ENCODE results near the gene RNF121.

The RNF121 gene

GRCh38 chr11:71987521-71987920, 58.7 kb downstream of the RNF121 start:
- DNase-seq (ENCODE audit: low read depth in 2 of 3, low spot score in 1 of 3) = no peak

GRCh38 chr11:71988050-71988449, 59.2 kb downstream of the RNF121 start:
- no peak for DNase-seq (ENCODE audit: low read depth in 2 of 3, low spot score in 1 of 3)

GRCh38 chr11:71990701-71991100, 61.9 kb downstream of the RNF121 start:
- no peak for DNase-seq (ENCODE audit: low read depth in 2 of 3, low spot score in 1 of 3)

- DNase-seq (ENCODE audit: low read depth in 2 of 3, low spot score in 1 of 3) = no peak
Measured at GRCh38 chr11:71991494-71991893, 62.6 kb downstream of the RNF121 start.

GRCh38 chr11:71992136-71992730, 63.4 kb downstream of the RNF121 start:
- no peak for DNase-seq (ENCODE audit: low read depth in 2 of 3, low spot score in 1 of 3)

GRCh38 chr11:71994786-71995185, 65.9 kb downstream of the RNF121 start:
- DNase-seq (ENCODE audit: low read depth in 2 of 3, low spot score in 1 of 3) = no peak

GRCh38 chr11:71995726-71996291, 67.0 kb downstream of the RNF121 start:
- DNase-seq (ENCODE audit: low read depth in 2 of 3, low spot score in 1 of 3) = no peak

- no peak for DNase-seq (ENCODE audit: low read depth in 2 of 3, low spot score in 1 of 3)
Measured at GRCh38 chr11:71996517-71996916, 67.7 kb downstream of the RNF121 start.

GRCh38 chr11:71996946-71997345, 68.1 kb downstream of the RNF121 start:
- DNase-seq (ENCODE audit: low read depth in 2 of 3, low spot score in 1 of 3) = no peak

GRCh38 chr11:71997594-71997993, 68.7 kb downstream of the RNF121 start:
- DNase-seq (ENCODE audit: low read depth in 2 of 3, low spot score in 1 of 3) = no peak

- no peak for DNase-seq (ENCODE audit: low read depth in 2 of 3, low spot score in 1 of 3)
Measured at GRCh38 chr11:71998061-71998460, 69.2 kb downstream of the RNF121 start.

- DNase-seq (ENCODE audit: low read depth in 2 of 3, low spot score in 1 of 3) = no peak
Measured at GRCh38 chr11:71998649-71999310, 69.9 kb downstream of the RNF121 start, which contains the start of gene IL18BP. IL18BP (plus strand) TSS chr11:71998909; CDS start chr11:71999985, 1,076 bp downstream.

GRCh38 chr11:71999362-71999761, 70.5 kb downstream of the RNF121 start:
- no peak for DNase-seq (ENCODE audit: low read depth in 2 of 3, low spot score in 1 of 3)

GRCh38 chr11:71999798-72000197, 71.0 kb downstream of the RNF121 start:
- no peak for DNase-seq (ENCODE audit: low read depth in 2 of 3, low spot score in 1 of 3)

GRCh38 chr11:72000202-72000867, 71.5 kb downstream of the RNF121 start:
- no peak for DNase-seq (ENCODE audit: low read depth in 2 of 3, low spot score in 1 of 3)

GRCh38 chr11:72001285-72001684, 72.4 kb downstream of the RNF121 start:
- DNase-seq (ENCODE audit: low read depth in 2 of 3, low spot score in 1 of 3) = no peak

GRCh38 chr11:72001834-72002591, 73.2 kb downstream of the RNF121 start:
- DNase-seq (ENCODE audit: low read depth in 2 of 3, low spot score in 1 of 3) = no peak

- no peak for DNase-seq (ENCODE audit: low read depth in 2 of 3, low spot score in 1 of 3)
Measured at GRCh38 chr11:72002841-72003775, 74.3 kb downstream of the RNF121 start.

- DNase-seq (ENCODE audit: low read depth in 2 of 3, low spot score in 1 of 3) = no peak
Measured at GRCh38 chr11:72003776-72004171, 74.9 kb downstream of the RNF121 start.

Data from stimulated activated CD4-positive, alpha-beta T cell treated with anti-CD3 and anti-CD28 coated beads, Interleukin-12 subunit alpha, Interleukin-12 subunit beta, amount 100 ng/mL, for 48 hours (primary cell).